Body of pancreas (tissue), 4 donors: ENCODE measurements around the gene RESF1.

ENCODE experiments used
- POLR2A ChIP-seq, 3 donors: fragments of 450-650 bp; IDR thresholded peaks; one replicate each; pipeline ENCODE4 v1.6.1; 2016; ENCODE audit warnings: antibody characterized with exemption in 3 of 3, mild to moderate bottlenecking in 2 of 3
- TF ChIP-seq, protein P1 (sequence below), 7 experiments: fragments of 450-650 bp in 4 of 7; fragments of 200-600 bp in 3 of 7; sonication (generic) in 3 of 7; IDR thresholded peaks; one replicate each; pipeline ENCODE4 v1.5.1; 2016 to 2019; ENCODE audit warnings: antibody characterized with exemption in 7 of 7

DNA sequence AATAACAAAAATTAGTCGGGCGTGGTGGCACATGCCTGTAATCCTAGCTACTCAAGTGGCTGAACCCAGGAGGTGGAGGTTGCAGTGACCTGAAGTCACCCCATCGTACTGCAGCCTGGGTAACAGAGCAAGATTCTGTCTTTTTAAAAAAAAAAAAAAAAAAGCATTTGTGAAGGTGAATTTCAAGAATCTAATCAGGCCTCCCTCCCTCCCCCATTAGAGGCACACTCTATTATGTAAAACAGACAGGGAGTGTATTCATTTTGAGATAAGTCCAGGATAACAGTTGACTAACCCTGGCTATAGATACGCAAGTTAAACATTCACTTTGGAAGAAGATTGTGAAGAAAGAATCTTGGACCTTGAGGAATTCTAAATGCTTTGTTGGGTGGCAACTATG, 2.9 kb downstream of the RESF1 start:
- no peak for TF ChIP-seq POLR2A (IDR thresholded peaks at IDR 0.05)
- TF ChIP-seq, protein P1, sequence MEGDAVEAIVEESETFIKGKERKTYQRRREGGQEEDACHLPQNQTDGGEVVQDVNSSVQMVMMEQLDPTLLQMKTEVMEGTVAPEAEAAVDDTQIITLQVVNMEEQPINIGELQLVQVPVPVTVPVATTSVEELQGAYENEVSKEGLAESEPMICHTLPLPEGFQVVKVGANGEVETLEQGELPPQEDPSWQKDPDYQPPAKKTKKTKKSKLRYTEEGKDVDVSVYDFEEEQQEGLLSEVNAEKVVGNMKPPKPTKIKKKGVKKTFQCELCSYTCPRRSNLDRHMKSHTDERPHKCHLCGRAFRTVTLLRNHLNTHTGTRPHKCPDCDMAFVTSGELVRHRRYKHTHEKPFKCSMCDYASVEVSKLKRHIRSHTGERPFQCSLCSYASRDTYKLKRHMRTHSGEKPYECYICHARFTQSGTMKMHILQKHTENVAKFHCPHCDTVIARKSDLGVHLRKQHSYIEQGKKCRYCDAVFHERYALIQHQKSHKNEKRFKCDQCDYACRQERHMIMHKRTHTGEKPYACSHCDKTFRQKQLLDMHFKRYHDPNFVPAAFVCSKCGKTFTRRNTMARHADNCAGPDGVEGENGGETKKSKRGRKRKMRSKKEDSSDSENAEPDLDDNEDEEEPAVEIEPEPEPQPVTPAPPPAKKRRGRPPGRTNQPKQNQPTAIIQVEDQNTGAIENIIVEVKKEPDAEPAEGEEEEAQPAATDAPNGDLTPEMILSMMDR (IDR thresholded peaks at IDR 0.05) = no peak
